Colon (tissue), 2 donors: ENCODE data around the gene MPC2.
"Not testable (repeated sequence)": the region's sequence is repeated elsewhere in the genome, so short reads cannot be mapped to it uniquely, and the experiment has no call there.

Experiments used
- FAIRE-seq: peaks from 2 replicates; lab custom pipeline; 2012; peaks lifted over from hg19 to GRCh38; lab: Jason Lieb, UNC
- donor health status: control.
- donor health status: control.

MPC2 gene

GRCh38 chr1:167934426-167935215, 2.3 kb downstream of the MPC2 start:
- FAIRE-seq, result no peak

DNA sequence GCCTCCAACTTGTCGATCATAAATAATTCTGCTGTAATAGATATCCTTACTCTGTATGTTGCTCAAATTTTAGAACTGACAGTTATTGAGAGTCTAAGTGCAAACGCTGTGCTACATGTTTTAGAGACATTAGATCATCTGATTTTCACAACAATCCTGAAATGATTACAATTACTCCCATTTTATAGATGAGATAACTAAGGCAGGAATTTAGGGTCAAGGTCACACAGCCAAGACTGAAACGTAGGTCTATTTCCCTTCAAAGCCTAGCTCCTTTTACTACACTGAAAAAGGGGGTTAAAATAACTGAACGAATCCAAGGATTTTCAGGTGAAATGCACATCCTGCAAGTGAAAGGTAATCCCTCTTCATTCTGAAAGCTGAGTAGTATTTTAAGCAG, 3.1 kb downstream of the MPC2 start:
- no peak for FAIRE-seq

GRCh38 chr1:167929725-167930124, 7.1 kb downstream of the MPC2 start:
- no peak for FAIRE-seq

GRCh38 chr1:167928919-167929318, 8.0 kb downstream of the MPC2 start:
- FAIRE-seq, result not testable (repeated sequence)

DNA sequence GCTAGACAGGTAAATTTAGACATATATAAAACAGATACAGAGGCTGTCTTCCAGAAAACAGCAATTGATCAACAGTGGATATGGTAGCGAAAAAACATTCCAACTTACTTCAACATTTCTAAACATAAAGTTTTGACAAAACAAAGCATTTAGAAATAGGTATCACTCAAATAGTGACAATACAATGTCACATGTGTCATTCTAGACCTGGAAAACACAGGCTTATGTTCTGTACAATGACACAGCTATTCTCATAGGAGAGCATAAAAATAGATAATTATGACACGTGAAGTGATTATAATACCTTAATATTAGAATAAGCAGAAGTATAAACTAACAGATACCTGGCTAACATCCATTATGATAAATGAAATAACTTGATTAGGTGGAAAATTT, 8.4 kb downstream of the MPC2 start:
- no peak for FAIRE-seq

GRCh38 chr1:167927046-167927754, 9.7 kb downstream of the MPC2 start:
- FAIRE-seq, result no peak

- FAIRE-seq, result no peak
Observed at GRCh38 chr1:167926486-167926997, 10.3 kb downstream of the MPC2 start.

DNA sequence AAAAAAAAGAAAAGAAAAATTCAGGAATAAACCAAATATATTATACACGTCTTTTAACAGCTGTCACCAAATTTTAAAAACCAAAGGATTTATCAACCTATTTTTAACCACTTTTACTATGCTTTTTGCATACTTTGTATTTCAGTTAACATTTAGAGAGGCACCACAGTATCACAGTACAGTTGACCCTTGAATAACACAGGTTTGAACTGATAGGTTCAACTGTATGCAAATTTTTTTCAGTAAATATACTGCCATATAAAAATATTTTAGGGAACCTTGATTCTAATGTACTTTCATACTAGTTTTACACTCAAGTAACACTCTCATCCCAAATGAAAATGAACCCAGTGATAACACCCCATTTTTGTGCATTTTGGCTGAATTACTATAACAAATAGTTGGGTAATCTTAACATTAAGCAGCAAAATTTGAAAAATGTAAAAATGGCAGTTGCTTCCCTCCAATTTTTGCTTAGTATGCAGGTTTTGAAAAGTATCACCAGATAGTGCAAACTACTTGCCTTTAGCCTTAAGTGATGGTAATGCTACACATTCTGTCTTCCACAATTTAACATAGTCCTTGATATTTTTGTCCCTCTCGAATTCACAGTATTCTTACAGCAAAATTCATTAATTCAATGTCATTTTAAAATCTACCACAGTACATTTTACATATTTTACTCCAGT, 12.2 kb downstream of the MPC2 start:
- FAIRE-seq, result no peak

GRCh38 chr1:167924102-167924501, 12.8 kb downstream of the MPC2 start:
- no peak for FAIRE-seq

DNA sequence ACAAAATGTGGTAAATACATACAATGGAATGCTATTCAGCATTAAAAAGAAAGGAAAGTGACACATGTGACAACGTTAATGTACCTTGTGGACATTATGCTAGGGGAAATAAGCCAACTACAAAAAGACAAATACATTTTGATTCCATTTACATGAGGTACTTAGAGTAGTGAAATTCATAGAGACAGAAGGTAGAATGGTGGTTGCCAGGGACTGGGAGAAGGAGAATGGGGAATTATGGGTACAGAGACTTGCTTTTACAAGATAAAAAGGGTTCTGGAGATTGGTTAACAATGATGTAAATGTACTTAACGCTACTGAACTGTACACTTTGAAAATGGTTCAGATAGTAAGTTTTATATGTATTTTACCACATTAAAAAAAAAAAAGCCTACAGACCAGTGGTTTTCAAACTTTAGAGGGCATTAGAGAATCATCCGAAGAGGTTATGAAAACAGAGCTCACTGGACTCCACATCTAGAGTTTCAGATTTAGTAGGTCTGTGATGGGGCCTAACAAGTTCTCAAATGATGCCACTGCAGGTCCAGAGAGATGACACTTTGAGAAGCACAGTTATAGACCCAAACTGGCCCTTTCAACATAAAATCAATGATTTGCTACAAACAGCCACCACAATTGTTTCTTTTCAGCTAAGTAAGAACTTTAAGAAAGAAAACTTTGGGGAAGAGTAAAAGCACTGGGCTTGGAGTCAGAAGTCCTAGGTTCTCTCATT, 13.4 kb downstream of the MPC2 start:
- FAIRE-seq, result no peak

- FAIRE-seq, result no peak
Observed at GRCh38 chr1:167922611-167923074, 14.2 kb downstream of the MPC2 start.

- FAIRE-seq, result no peak
Observed at GRCh38 chr1:167922023-167922422, 14.8 kb downstream of the MPC2 start.

DNA sequence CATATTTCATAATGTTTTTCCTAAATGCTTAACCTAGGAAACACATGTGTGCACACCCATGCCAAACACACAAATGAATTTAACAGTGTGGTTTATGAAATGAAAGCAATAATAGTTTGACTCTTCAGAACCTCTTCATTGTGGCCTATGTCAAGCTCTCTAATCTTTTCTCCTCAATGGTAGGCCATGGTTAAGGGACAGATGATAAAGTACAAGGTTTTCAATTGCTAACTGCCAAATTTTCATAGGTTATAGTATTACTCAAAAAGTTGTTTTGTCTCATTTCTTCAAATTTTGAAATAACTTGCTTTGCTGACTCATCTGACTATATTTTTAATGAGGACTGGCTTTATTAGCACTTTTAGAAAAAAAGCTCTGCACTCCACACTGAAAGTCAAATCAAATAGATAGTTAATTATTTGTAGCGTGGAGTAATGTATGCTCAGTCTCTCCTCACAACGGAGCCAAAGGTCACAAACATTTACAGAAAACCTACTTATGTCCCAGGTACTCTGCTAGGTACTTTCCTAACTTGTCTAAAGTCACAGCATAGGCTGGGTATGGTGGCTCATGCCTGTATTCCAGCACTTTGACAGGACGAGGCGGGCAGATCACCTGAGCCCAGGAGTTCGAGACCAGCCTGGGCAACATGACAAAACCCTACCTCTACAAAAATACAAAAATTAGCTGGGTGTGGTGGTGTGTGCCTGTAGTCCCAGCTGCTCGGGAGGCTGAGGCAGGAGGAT, 19.9 kb downstream of the MPC2 start:
- FAIRE-seq, result no peak

DNA sequence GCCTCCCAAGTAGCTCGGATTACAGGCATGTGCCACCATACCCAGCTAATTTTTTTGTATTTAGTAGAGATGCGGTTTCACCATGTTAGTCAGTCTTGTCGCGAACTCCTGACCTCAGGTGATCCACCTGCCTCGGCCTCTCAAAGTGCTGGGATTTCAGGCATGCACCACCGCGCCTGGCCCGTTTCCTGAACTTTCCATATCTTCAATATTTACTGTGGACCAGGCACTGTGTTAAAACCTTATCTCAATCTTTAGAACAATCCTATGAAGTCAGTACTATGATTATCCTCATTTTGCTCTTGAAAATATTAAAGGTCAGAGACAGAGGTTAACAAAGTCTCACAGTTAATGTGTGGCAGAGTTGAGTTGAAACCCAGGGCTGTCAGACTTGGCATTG, 21.3 kb downstream of the MPC2 start:
- no peak for FAIRE-seq

GRCh38 chr1:167913895-167914496, 22.9 kb downstream of the MPC2 start, which contains the start of gene ADCY10:
Gene ADCY10, minus strand, starts transcription at chr1:167914134. Its CDS starts 8,994 bp downstream, at chr1:167905140.
- FAIRE-seq, result no peak

GRCh38 chr1:167912294-167912693, 24.6 kb downstream of the MPC2 start:
- no peak for FAIRE-seq

- no peak for FAIRE-seq
Observed at GRCh38 chr1:167911413-167911812, 25.5 kb downstream of the MPC2 start.

DNA sequence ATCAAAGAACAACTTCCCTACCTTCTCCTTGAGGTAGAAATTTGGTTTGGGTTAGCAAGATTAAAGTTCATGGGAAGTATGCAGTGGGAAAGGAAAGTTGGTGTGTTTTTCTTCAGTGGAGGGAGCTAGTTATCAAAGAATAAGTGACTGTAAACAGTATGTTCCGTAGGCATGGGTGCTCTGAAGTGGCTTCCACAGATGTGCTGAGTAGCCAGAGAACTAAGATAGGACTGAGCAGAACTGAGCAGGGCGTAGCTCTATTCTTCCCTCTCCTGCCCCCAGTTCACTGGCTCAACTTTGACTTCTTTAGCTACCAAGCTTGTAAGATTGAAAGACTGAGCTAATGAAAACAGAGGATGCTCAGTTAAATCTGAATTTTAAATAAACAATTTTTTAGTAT, 26.3 kb downstream of the MPC2 start:
- FAIRE-seq, result no peak

GRCh38 chr1:167909691-167910180, 27.1 kb downstream of the MPC2 start:
- FAIRE-seq, result no peak

- no peak for FAIRE-seq
Observed at GRCh38 chr1:167905671-167906070, 31.2 kb downstream of the MPC2 start.

DNA sequence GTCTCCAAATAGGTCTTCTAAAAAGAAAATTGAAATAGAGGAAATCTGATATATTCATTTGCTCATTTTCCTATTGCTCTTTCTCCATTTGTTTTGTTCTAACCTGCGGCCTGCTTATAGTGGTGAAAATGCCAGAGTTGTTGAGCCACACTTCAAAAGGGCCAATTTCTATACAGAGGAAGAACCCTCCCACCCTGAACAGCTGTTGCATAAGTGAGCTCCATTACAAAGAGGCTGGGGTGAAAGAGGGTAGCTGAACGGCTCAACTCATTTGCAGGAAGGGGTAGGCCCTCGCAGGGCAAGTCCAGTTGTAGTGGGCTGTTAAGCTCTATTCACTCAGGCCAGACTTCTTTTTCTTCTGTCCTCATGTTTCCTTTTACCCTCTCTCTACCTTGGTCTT, 31.7 kb downstream of the MPC2 start:
- FAIRE-seq, result no peak
